CD4-positive, alpha-beta memory T cell (primary cell): ENCODE measurements around the gene PLEKHA7. TPM values are rescaled to one million over a fixed set of nuclear protein-coding genes. Genes with fewer than 3 reads are reported as not detected.
"Not testable (repeated sequence)": the region's sequence is repeated elsewhere in the genome, so short reads cannot be mapped to it uniquely, and the experiment has no call there.

Experiments
- CTCF ChIA-PET: fragments of 350-600 bp; sonication (Branson Sonifier 250); formaldehyde crosslinking; loops from one replicate; lab custom pipeline; 2021; ENCODE audit warnings: inconsistent platforms; ENCODE audit not compliant: partially characterized antibody; lab: Charles Lee
- POLR2A ChIA-PET: fragments of 350-600 bp; sonication (Branson Sonifier 250); formaldehyde crosslinking; loops from one replicate; lab custom pipeline; 2021; ENCODE audit not compliant: partially characterized antibody; lab: Charles Lee
- DNase-seq, 5 donors: peaks; one replicate each; pipeline versions ENCODE4 v3.0.0 to v3.0.0-alpha.2; 2020 to 2022; ENCODE audit warnings: mixed read lengths in 1 of 5
- H3K27ac ChIP-seq: one replicate; pipeline ENCODE4 v1.7.0; 2013; ENCODE audit warnings: low read depth, low read length
- H3K27me3 ChIP-seq: 2 replicates; pipeline ENCODE4 v1.7.0; 2013; ENCODE audit warnings: mild to moderate bottlenecking, low read length, moderate library complexity; ENCODE audit not compliant: insufficient read depth
- H3K36me3 ChIP-seq: 2 replicates; pipeline ENCODE4 v1.7.0; 2013; ENCODE audit warnings: mild to moderate bottlenecking, low read length, moderate library complexity; ENCODE audit not compliant: insufficient read depth
- H3K4me1 ChIP-seq: 2 replicates; pipeline ENCODE4 v1.7.0; 2013; ENCODE audit warnings: mild to moderate bottlenecking, low read length, moderate library complexity; ENCODE audit not compliant: insufficient read depth
- H3K4me3 ChIP-seq, 2 donors: one replicate each; pipeline ENCODE4 v1.7.0; 2013; ENCODE audit warnings: low read length in 2 of 2, mild to moderate bottlenecking in 1 of 2
- H3K9me3 ChIP-seq, 2 donors: one replicate each; pipeline ENCODE4 v1.7.0; 2013; ENCODE audit warnings: low read length in 2 of 2, control low read depth in 1 of 2; ENCODE audit not compliant: control insufficient read depth in 1 of 2
- H3K27ac Mint-ChIP-seq, 7 donors: one replicate each; pipeline ENCODE4 v1.8.0; 2020 to 2021; ENCODE audit warnings: mixed read lengths in 7 of 7, mild to moderate bottlenecking in 6 of 7, inconsistent platforms in 3 of 7, moderate library complexity in 3 of 7
- H3K27me3 Mint-ChIP-seq, 2 donors: one replicate each; pipeline ENCODE4 v1.8.0; 2020 to 2021; ENCODE audit warnings: mixed read lengths in 2 of 2
- H3K36me3 Mint-ChIP-seq, 2 donors: one replicate each; pipeline ENCODE4 v1.8.0; 2020 to 2021; ENCODE audit warnings: mixed read lengths in 2 of 2, inconsistent platforms in 1 of 2, mild to moderate bottlenecking in 1 of 2
- H3K4me1 Mint-ChIP-seq, 4 donors: one replicate each; pipeline ENCODE4 v1.8.0; 2020 to 2021; ENCODE audit warnings: mixed read lengths in 4 of 4, mild to moderate bottlenecking in 1 of 4
- H3K4me3 Mint-ChIP-seq, 8 donors: one replicate each; pipeline ENCODE4 v1.8.0; 2020 to 2021; ENCODE audit warnings: mixed read lengths in 8 of 8, mild to moderate bottlenecking in 7 of 8, moderate library complexity in 6 of 8, inconsistent platforms in 3 of 8
- H3K9me3 Mint-ChIP-seq, 8 donors: one replicate each; pipeline ENCODE4 v1.8.0; 2020 to 2021; ENCODE audit warnings: mixed read lengths in 8 of 8, mild to moderate bottlenecking in 5 of 8, inconsistent platforms in 3 of 8, moderate library complexity in 1 of 8
- intact Hi-C: fragments of 100-400 bp; cut with micrococcal nuclease; formaldehyde crosslinking; loops from one replicate; pipeline ENCODE4 v1.15.1; 2023
- polyA plus RNA-seq, 2 donors: library from polyadenylated mRNA; unstranded; fragments of 300-500 nt; fragmentation: Illumina TruSeq; gene quantifications; one replicate each; pipeline ENCODE4 v1.2.3, GENCODE V29; 2021
- total RNA-seq, 2 experiments: library from RNA; stranded (reverse); gene quantifications; one replicate each; pipeline ENCODE4 v1.2.3, GENCODE V29; 2021

The PLEKHA7 gene
- total and polyA plus RNA-seq, 4 experiments from 2014 or later = 1.6 to 8.3 (median 6.0) TPM

- no peaks in the 10 kb centered on the region for H3K9me3 Mint-ChIP-seq
- no peaks in the 10 kb centered on the region for H3K36me3 ChIP-seq
- no peak overlapping the region for H3K27ac Mint-ChIP-seq
- ChIA-PET POLR2A (no interaction called here), CTCF (interaction anchor here (1.1 kb wide), 1 partner anchor 33 kb away, joined by 3 read pairs; no protein-coding TSS in a partner anchor)
- no peak overlapping the region for H3K4me3 Mint-ChIP-seq
- H3K4me3 ChIP-seq = no peak overlapping the region
- intact Hi-C loops = no loop called here
- H3K27ac ChIP-seq = no peak overlapping the region
- no peaks in the 10 kb centered on the region for H3K9me3 ChIP-seq
- no peaks in the 10 kb centered on the region for H3K27me3 ChIP-seq
- no peaks in the 10 kb centered on the region for H3K4me1 ChIP-seq
- no peaks in the 10 kb centered on the region for H3K27me3 Mint-ChIP-seq
- H3K36me3 Mint-ChIP-seq = no peaks in the 10 kb centered on the region
- no peak for DNase-seq
- H3K4me1 Mint-ChIP-seq = peaks cover 0 to 5% (median 0%) of the 10 kb centered on the region in 4 donors
These were observed 44.9 kb downstream of the PLEKHA7 start for GRCh38 chr11:16969010-16969999.

GRCh38 chr11:16968196-16968595, 46.0 kb downstream of the PLEKHA7 start:
- Mint-ChIP-seq H3K27ac (no peak overlapping the region), H3K4me3 (no peak overlapping the region), H3K9me3 (no peaks in the 10 kb centered on the region), H3K27me3 (no peaks in the 10 kb centered on the region), H3K4me1 (peaks cover 0 to 5% (median 0%) of the 10 kb centered on the region in 4 donors), H3K36me3 (no peaks in the 10 kb centered on the region)
- H3K4me1 ChIP-seq = no peaks in the 10 kb centered on the region
- CTCF ChIA-PET = no interaction called here
- no peak for DNase-seq
- H3K4me3 ChIP-seq = no peak overlapping the region
- no peaks in the 10 kb centered on the region for H3K36me3 ChIP-seq
- H3K9me3 ChIP-seq = no peaks in the 10 kb centered on the region
- H3K27ac ChIP-seq = no peak overlapping the region
- H3K27me3 ChIP-seq = no peaks in the 10 kb centered on the region
- intact Hi-C loops = no loop called here
- POLR2A ChIA-PET = no interaction called here

GRCh38 chr11:16966930-16967671, 47.1 kb downstream of the PLEKHA7 start:
- intact Hi-C loops = no loop called here

GRCh38 chr11:16964501-16964900, 49.7 kb downstream of the PLEKHA7 start:
- Mint-ChIP-seq H3K36me3 (no peaks in the 10 kb centered on the region), H3K9me3 (no peaks in the 10 kb centered on the region), H3K4me3 (no peak overlapping the region), H3K27me3 (peaks cover 0 to 1% of the 10 kb centered on the region in 2 donors), H3K4me1 (peaks cover 0 to 12% (median 4%) of the 10 kb centered on the region in 4 donors), H3K27ac (no peak overlapping the region)
- Histone ChIP-seq H3K27me3 (no peaks in the 10 kb centered on the region), H3K9me3 (no peaks in the 10 kb centered on the region), H3K36me3 (no peaks in the 10 kb centered on the region), H3K27ac (no peak overlapping the region), H3K4me1 (no peaks in the 10 kb centered on the region), H3K4me3 (no peak overlapping the region)
- intact Hi-C loops = no loop called here
- POLR2A ChIA-PET = no interaction called here
- DNase-seq = no peak
- CTCF ChIA-PET = no interaction called here

More at GRCh38 chr11:16966930-16967671, 47.1 kb downstream of the PLEKHA7 start:
- ChIA-PET CTCF (no interaction called here), POLR2A (no interaction called here)
- no peak overlapping the region for H3K4me3 ChIP-seq
- peaks cover 0 to 5% (median 4%) of the 10 kb centered on the region in 4 donors for H3K4me1 Mint-ChIP-seq
- no peaks in the 10 kb centered on the region for H3K27me3 ChIP-seq
- no peaks in the 10 kb centered on the region for H3K27me3 Mint-ChIP-seq
- no peak overlapping the region for H3K27ac ChIP-seq
- H3K27ac Mint-ChIP-seq = peak overlapping the region in 2 of 7 donors; percentile 9 to 51
- H3K36me3 ChIP-seq = no peaks in the 10 kb centered on the region
- no peak overlapping the region for H3K4me3 Mint-ChIP-seq
- H3K36me3 Mint-ChIP-seq = no peaks in the 10 kb centered on the region
- no peaks in the 10 kb centered on the region for H3K9me3 ChIP-seq
- H3K9me3 Mint-ChIP-seq = no peaks in the 10 kb centered on the region
- H3K4me1 ChIP-seq = no peaks in the 10 kb centered on the region
- no peak for DNase-seq

GRCh38 chr11:16963316-16963876, 50.8 kb downstream of the PLEKHA7 start:
- Histone ChIP-seq H3K9me3 (no peaks in the 10 kb centered on the region), H3K4me1 (no peaks in the 10 kb centered on the region), H3K4me3 (no peak overlapping the region), H3K27me3 (no peaks in the 10 kb centered on the region), H3K36me3 (no peaks in the 10 kb centered on the region), H3K27ac (no peak overlapping the region)
- ChIA-PET POLR2A (no interaction called here), CTCF (no interaction called here)
- H3K27ac Mint-ChIP-seq = no peak overlapping the region
- H3K36me3 Mint-ChIP-seq = no peaks in the 10 kb centered on the region
- intact Hi-C loops = no loop called here
- DNase-seq = no peak
- H3K4me3 Mint-ChIP-seq = no peak overlapping the region
- no peaks in the 10 kb centered on the region for H3K9me3 Mint-ChIP-seq
- peaks cover 2 to 23% (median 4%) of the 10 kb centered on the region in 4 donors for H3K4me1 Mint-ChIP-seq
- H3K27me3 Mint-ChIP-seq = peaks cover 0 to 1% of the 10 kb centered on the region in 2 donors

GRCh38 chr11:16962589-16962988, 51.6 kb downstream of the PLEKHA7 start:
- H3K36me3 Mint-ChIP-seq, H3K4me3 ChIP-seq, H3K27ac Mint-ChIP-seq, H3K9me3 Mint-ChIP-seq, POLR2A ChIA-PET, DNase-seq, intact Hi-C loops, H3K4me3 Mint-ChIP-seq, CTCF ChIA-PET, H3K4me1 ChIP-seq, H3K36me3 ChIP-seq, H3K27me3 ChIP-seq, H3K9me3 ChIP-seq, H3K27me3 Mint-ChIP-seq, H3K27ac ChIP-seq: not testable (repeated sequence)
- peaks cover 0 to 24% (median 3%) of the 10 kb centered on the region in 4 donors for H3K4me1 Mint-ChIP-seq

- H3K36me3 ChIP-seq = no peaks in the 10 kb centered on the region
These were observed 52.1 kb downstream of the PLEKHA7 start for GRCh38 chr11:16962146-16962545.

More at GRCh38 chr11:16962146-16962545, 52.1 kb downstream of the PLEKHA7 start:
- H3K4me3 Mint-ChIP-seq = no peak overlapping the region
- Histone ChIP-seq H3K27me3 (no peaks in the 10 kb centered on the region), H3K4me3 (no peak overlapping the region), H3K4me1 (no peaks in the 10 kb centered on the region), H3K9me3 (no peaks in the 10 kb centered on the region), H3K27ac (no peak overlapping the region)
- intact Hi-C loops = no loop called here
- no peaks in the 10 kb centered on the region for H3K36me3 Mint-ChIP-seq
- H3K9me3 Mint-ChIP-seq = no peaks in the 10 kb centered on the region
- ChIA-PET CTCF (no interaction called here), POLR2A (no interaction called here)
- DNase-seq = no peak
- H3K4me1 Mint-ChIP-seq = peaks cover 0 to 24% (median 3%) of the 10 kb centered on the region in 4 donors
- peaks cover 0 to 1% of the 10 kb centered on the region in 2 donors for H3K27me3 Mint-ChIP-seq
- peak overlapping the region in 2 of 7 donors; percentile 12 to 69 for H3K27ac Mint-ChIP-seq
